ENCODE results near the gene REG1A.

GRCh38 chr2:79105259-79105658 is 15.0 kb upstream of the REG1A start:
- no peak for TF ChIP-seq CTCF (IDR thresholded peaks at IDR 0.05; ENCODE audit: insufficient read depth, low read length, poor library complexity, severe bottlenecking)
- no peak for TF ChIP-seq EZH2phosphoT487 (conservative IDR thresholded peaks at IDR 0.05; ENCODE audit: low read length)
